GM12878 (cell line): ENCODE results near the gene GPR63. TPM values are rescaled to one million over a fixed set of nuclear protein-coding genes. Genes with fewer than 3 reads are reported as not detected.

Experiments used
- ATAC-seq: fragments of 200-7000 bp; cut with Tn5 transposase; 3 replicates; pipeline ENCODE4 v1.9.1; 2020; ENCODE audit warnings: mild to moderate bottlenecking, moderate library complexity
- BruUV-seq: library from RNA; stranded (reverse); fragments of 400-500 nt; replicated peaks from 2 replicates; lab custom pipeline; 2021; lab: Mats Ljungman, UMichigan
- CTCF ChIA-PET: fragments of 300-600 bp; sonication (Branson Sonifier 250); formaldehyde crosslinking; extraction: SDS; loops from one replicate; lab custom pipeline; 2021; ENCODE audit warnings: inconsistent platforms; lab: Yijun Ruan, JAX
- POLR2A ChIA-PET: fragments of 350-600 bp; formaldehyde crosslinking; extraction: SDS; loops from one replicate; lab custom pipeline; 2021; ENCODE audit warnings: inconsistent platforms; lab: Charles Lee
- RAD21 ChIA-PET: fragments of 300-600 bp; sonication (Branson Sonifier 250); formaldehyde crosslinking; loops from one replicate; lab custom pipeline; 2023; ENCODE audit warnings: antibody characterized with exemption; ENCODE audit not compliant: unreplicated experiment; lab: Charles Lee
- SMC1A ChIA-PET: fragments of 300-600 bp; sonication (Branson Sonifier 250); formaldehyde crosslinking; loops from one replicate; lab custom pipeline; 2023; ENCODE audit not compliant: unreplicated experiment, uncharacterized antibody; lab: Charles Lee
- DNase-seq: peaks from one replicate; pipeline ENCODE4 v3.0.0-alpha.2; 2011; ENCODE audit warnings: low read depth, low spot score
- FAIRE-seq: peaks from 3 replicates; lab custom pipeline; 2011; peaks lifted over from hg19 to GRCh38; lab: Jason Lieb, UNC
- H2AFZ ChIP-seq: 2 replicates; pipeline ENCODE4 v1.6.0; 2011; ENCODE audit warnings: low read depth, low read length, control low read depth; ENCODE audit not compliant: control insufficient read depth
- H3K27ac ChIP-seq: 2 replicates; pipeline ENCODE4 v1.5.1; 2011; ENCODE audit warnings: control low read depth; ENCODE audit not compliant: control insufficient read depth, insufficient read depth
- H3K27me3 ChIP-seq, 2 experiments: replicated peaks in 1 of 2; 2 replicates each; pipeline versions ENCODE4 v1.6.0 to v1.6.1; 2011; ENCODE audit warnings: low read length in 1 of 2; ENCODE audit not compliant: control insufficient read depth in 2 of 2, insufficient read depth in 2 of 2
- H3K36me3 ChIP-seq, 2 experiments: 2 replicates each; pipeline ENCODE4 v1.5.1; 2011; ENCODE audit warnings: low read length in 1 of 2; ENCODE audit not compliant: control insufficient read depth in 2 of 2, insufficient read depth in 2 of 2
- H3K4me1 ChIP-seq: 2 replicates; pipeline ENCODE4 v1.6.1; 2011; ENCODE audit warnings: mild to moderate bottlenecking, low read length, moderate library complexity, mixed read lengths; ENCODE audit not compliant: control insufficient read depth, insufficient read depth
- H3K4me2 ChIP-seq: 2 replicates; pipeline ENCODE4 v1.6.0; 2011; ENCODE audit warnings: control low read depth; ENCODE audit not compliant: control insufficient read depth, insufficient read depth
- H3K4me3 ChIP-seq: fragments of 200-600 bp; sonication (generic); 2 replicates; pipeline ENCODE4 v1.5.1; 2016
- H3K79me2 ChIP-seq: 2 replicates; pipeline ENCODE4 v1.6.0; 2011; ENCODE audit warnings: low read length; ENCODE audit not compliant: control insufficient read depth, insufficient read depth
- H3K9ac ChIP-seq: 2 replicates; pipeline ENCODE4 v1.8.0; 2011; ENCODE audit warnings: low read length, control low read depth, mixed read lengths; ENCODE audit not compliant: control insufficient read depth, insufficient read depth
- H3K9me3 ChIP-seq: replicated peaks from 3 replicates; pipeline ENCODE4 v1.5.1; 2011; ENCODE audit warnings: mild to moderate bottlenecking, low read length; ENCODE audit not compliant: control insufficient read depth, insufficient read depth
- H4K20me1 ChIP-seq: 2 replicates; pipeline ENCODE4 v1.6.0; 2011; ENCODE audit not compliant: control insufficient read depth, insufficient read depth
- CREB1 ChIP-seq: IDR thresholded peaks from 2 replicates; pipeline ENCODE4 v1.6.1; 2012; ENCODE audit warnings: low read depth, mild to moderate bottlenecking, inconsistent platforms
- HDAC2 ChIP-seq: fragments of 200-600 bp; sonication (generic); IDR thresholded peaks from 2 replicates; pipeline ENCODE4 v1.6.1; 2017
- SRF ChIP-seq, 2 experiments: IDR thresholded peaks; 2 replicates each; pipeline ENCODE4 v1.6.1; 2011; ENCODE audit warnings: low read depth in 2 of 2, low read length in 2 of 2, mild to moderate bottlenecking in 1 of 2, moderate library complexity in 1 of 2
- SUPT20H ChIP-seq: IDR thresholded peaks from 2 replicates; pipeline ENCODE4 v1.6.1; 2011; ENCODE audit warnings: low read depth, mild to moderate bottlenecking, low read length, moderate library complexity, borderline replicate concordance; ENCODE audit not compliant: control insufficient read depth
- TCF7 ChIP-seq: IDR thresholded peaks from 2 replicates; pipeline ENCODE4 v1.6.1; 2014; ENCODE audit warnings: antibody characterized with exemption, borderline replicate concordance
- ZBTB4 ChIP-seq: fragments of 450-650 bp; formaldehyde crosslinking; IDR thresholded peaks from 2 replicates; pipeline ENCODE4 v1.4.0; 2022; ENCODE audit warnings: mild to moderate bottlenecking, moderate library complexity
- ZNF592 ChIP-seq: fragments of 450-650 bp; IDR thresholded peaks from 2 replicates; pipeline ENCODE4 v1.6.1; 2017; ENCODE audit warnings: mild to moderate bottlenecking, moderate library complexity
- ZNF687 ChIP-seq: fragments of 450-650 bp; IDR thresholded peaks from 2 replicates; pipeline ENCODE4 v1.6.1; 2017; ENCODE audit warnings: mild to moderate bottlenecking, moderate library complexity
- WGBS: methylation state at CpG from one replicate; pipeline ENCODE4 v1.1.6; 2016; ENCODE audit warnings: low lambda C conversion rate; ENCODE audit not compliant: insufficient replicate concordance, insufficient coverage; ENCODE audit errors: missing lambda C conversion rate; 5-methylcytosine and 5-hydroxymethylcytosine counted together
- in situ Hi-C: fragments of 300-500 bp; cut with MboI; formaldehyde crosslinking; loops from 9 replicates; pipeline ENCODE4 v1.14.3; 2018; ENCODE audit warnings: mixed read lengths
- intact Hi-C: fragments of 100-400 bp; cut with micrococcal nuclease; formaldehyde crosslinking; loops from one replicate; pipeline ENCODE4 v1.14.2; 2022; ENCODE audit not compliant: unreplicated experiment
- polyA plus RNA-seq, 11 experiments: library from polyadenylated mRNA; depleted of rRNA in 4 of 11; unstranded in 6 of 11; stranded (reverse) in 5 of 11; fragments of >200 nt; fragmentation: Nextera tagmentation in 4 of 11; fragmentation: Illumina TruSeq in 1 of 11; extraction: Ambion mirVana in 4 of 11; extraction: Trizol in 1 of 11; gene quantifications; 1 replicate in 1 of 11; 2 replicates in 10 of 11; pipeline versions ENCODE4 v1.2.1 to v1.2.3, GENCODE V29; 2011 to 2016; ENCODE audit warnings: inconsistent platforms in 2 of 11, missing spikeins in 2 of 11, low read depth in 1 of 11
- total RNA-seq, 4 experiments: library from RNA; depleted of rRNA in 3 of 4; stranded (reverse); fragments of >200 nt in 3 of 4; fragmentation: Illumina TruSeq in 1 of 4; extraction: Trizol in 1 of 4; gene quantifications; 2 replicates each; pipeline versions ENCODE4 v1.2.1 to v1.2.3, GENCODE V29; 2013 to 2021

The GPR63 gene
- total and polyA plus RNA-seq, 10 of the 15 experiments (the other 5 are each of a cell fraction or from before 2014, with no cell fraction given), result 1.6 to 6.6 (median 3.5) TPM

GRCh38 chr6:96812077-96812703 is 25.1 kb downstream of the GPR63 start (continued):
- TF ChIP-seq HDAC2, result no peak
- no peak for TF ChIP-seq ZBTB4 (CRISPR knock-in tag)

- no peak overlapping the region for H3K4me2 ChIP-seq
- RAD21 ChIA-PET, result interaction anchor here (1.2 kb wide), 1 partner anchor 17 kb away, joined by 3 read pairs; no protein-coding TSS in a partner anchor
- H3K36me3 ChIP-seq, result no peaks in the 10 kb centered on the region
- no peaks in the 10 kb centered on the region for H3K27me3 ChIP-seq
- H3K4me3 ChIP-seq, result no peak overlapping the region
- SMC1A ChIA-PET, result interaction anchor here (0.7 to 2.2 kb wide), 4 partner anchors 10 to 43 kb away, joined by 3 to 6 read pairs (median 3); no protein-coding TSS in a partner anchor
- H3K79me2 ChIP-seq, result peaks cover 2% of the 10 kb centered on the region; the same call in 1 of the 2 replicates
- H2AFZ ChIP-seq, result no peak overlapping the region
- no peak for FAIRE-seq
- intact Hi-C loops, result no loop called here
- no peak overlapping the region for H3K27ac ChIP-seq
- CTCF ChIA-PET, result interaction anchor here (1.7 kb wide), 1 partner anchor 23 kb away, joined by 4 read pairs; no protein-coding TSS in a partner anchor
- H3K9ac ChIP-seq, result no peak overlapping the region
- in situ Hi-C loops, result no loop called here
- whole genome bisulfite sequencing, result 79% methylated on average over 2 of the region's 2 CpGs
- ATAC-seq, result no peak
- no TSS peak for BruUV-seq
- H3K9me3 ChIP-seq, result no peaks in the 10 kb centered on the region
- H3K4me1 ChIP-seq, result no peaks in the 10 kb centered on the region
- no peaks in the 10 kb centered on the region for H4K20me1 ChIP-seq
- POLR2A ChIA-PET, result no interaction called here
- no peak for DNase-seq
- TF ChIP-seq SUPT20H, result no peak
- no peak for TF ChIP-seq ZNF687
- no peak for TF ChIP-seq ZNF592
- no peak for TF ChIP-seq CREB1
- TF ChIP-seq TCF7, result no peak
- no peak for TF ChIP-seq SRF (IDR thresholded peaks at IDR 0.05; ENCODE audit: low read depth in 2 of 2, low read length in 2 of 2)
Observed at GRCh38 chr6:96811670-96812069, 25.6 kb downstream of the GPR63 start.
